ENCODE measurements around the gene ABCD3.

GRCh38 chr1:94399453-94399852, 18.7 kb upstream of the ABCD3 start:
- TF ChIP-seq CTCF (IDR thresholded peaks at IDR 0.05 in 4 of 5, conservative IDR thresholded peaks at IDR 0.05 in 1 of 5) (no peak), POLR2A (IDR thresholded peaks at IDR 0.05) (no peak)

All from gastrocnemius medialis (tissue), 4 donors.